ENCODE results near the gene LPO.

DNA sequence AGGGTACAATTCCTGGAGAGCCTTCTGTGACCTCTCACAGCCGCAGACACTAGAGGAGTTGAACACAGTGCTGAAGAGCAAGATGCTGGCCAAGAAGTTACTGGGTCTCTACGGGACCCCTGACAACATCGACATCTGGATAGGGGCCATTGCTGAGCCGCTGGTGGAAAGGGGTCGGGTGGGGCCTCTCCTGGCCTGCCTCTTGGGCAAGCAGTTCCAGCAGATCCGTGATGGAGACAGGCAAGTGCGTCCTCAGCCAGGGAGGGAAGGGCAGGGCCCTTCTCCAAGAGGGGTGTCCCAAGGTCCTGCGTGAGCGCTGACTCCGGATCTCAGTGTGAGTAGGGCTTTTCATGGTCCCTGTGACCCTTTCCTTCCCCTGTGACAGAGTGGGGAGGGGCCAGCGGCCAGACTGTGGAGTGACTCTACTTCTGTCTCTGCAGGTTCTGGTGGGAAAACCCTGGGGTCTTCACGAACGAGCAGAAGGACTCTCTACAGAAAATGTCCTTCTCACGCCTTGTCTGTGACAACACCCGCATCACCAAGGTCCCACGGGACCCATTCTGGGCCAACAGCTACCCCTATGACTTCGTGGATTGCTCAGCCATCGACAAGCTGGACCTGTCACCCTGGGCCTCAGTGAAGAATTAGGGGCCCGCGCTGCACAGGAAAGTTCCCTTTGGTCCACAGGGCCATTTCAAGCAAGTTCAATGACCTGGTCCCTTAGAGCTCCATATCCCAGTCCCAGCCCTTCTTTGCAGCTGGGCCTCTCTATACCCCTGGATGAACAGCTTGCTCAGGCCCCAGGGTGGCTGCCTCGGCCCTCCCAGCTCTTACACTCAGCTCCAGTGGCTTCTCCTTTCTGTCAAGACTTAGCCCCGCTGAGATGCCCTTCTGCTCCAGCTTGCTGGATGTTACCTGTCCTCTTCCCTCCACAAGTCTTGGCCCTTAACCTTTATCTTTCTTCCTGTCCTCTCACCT, 29.3 kb downstream of the LPO start:
- no peak for TF ChIP-seq ZFP30 (CRISPR knock-in tag; IDR thresholded peaks at IDR 0.05; ENCODE audit: borderline replicate concordance)
- TF ChIP-seq, protein P1, sequence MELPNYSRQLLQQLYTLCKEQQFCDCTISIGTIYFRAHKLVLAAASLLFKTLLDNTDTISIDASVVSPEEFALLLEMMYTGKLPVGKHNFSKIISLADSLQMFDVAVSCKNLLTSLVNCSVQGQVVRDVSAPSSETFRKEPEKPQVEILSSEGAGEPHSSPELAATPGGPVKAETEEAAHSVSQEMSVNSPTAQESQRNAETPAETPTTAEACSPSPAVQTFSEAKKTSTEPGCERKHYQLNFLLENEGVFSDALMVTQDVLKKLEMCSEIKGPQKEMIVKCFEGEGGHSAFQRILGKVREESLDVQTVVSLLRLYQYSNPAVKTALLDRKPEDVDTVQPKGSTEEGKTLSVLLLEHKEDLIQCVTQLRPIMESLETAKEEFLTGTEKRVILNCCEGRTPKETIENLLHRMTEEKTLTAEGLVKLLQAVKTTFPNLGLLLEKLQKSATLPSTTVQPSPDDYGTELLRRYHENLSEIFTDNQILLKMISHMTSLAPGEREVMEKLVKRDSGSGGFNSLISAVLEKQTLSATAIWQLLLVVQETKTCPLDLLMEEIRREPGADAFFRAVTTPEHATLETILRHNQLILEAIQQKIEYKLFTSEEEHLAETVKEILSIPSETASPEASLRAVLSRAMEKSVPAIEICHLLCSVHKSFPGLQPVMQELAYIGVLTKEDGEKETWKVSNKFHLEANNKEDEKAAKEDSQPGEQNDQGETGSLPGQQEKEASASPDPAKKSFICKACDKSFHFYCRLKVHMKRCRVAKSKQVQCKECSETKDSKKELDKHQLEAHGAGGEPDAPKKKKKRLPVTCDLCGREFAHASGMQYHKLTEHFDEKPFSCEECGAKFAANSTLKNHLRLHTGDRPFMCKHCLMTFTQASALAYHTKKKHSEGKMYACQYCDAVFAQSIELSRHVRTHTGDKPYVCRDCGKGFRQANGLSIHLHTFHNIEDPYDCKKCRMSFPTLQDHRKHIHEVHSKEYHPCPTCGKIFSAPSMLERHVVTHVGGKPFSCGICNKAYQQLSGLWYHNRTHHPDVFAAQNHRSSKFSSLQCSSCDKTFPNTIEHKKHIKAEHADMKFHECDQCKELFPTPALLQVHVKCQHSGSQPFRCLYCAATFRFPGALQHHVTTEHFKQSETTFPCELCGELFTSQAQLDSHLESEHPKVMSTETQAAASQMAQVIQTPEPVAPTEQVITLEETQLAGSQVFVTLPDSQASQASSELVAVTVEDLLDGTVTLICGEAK (IDR thresholded peaks at IDR 0.05): no peak
- TF ChIP-seq, protein P1 (CRISPR knock-in tag; IDR thresholded peaks at IDR 0.05): no peak
- TF ChIP-seq FOXM1 (IDR thresholded peaks at IDR 0.05; ENCODE audit: low read depth): no peak
- TF ChIP-seq FOXM1 (CRISPR knock-in tag; IDR thresholded peaks at IDR 0.05; ENCODE audit: low read depth): no peak
- TF ChIP-seq ZNF184 (CRISPR knock-in tag; IDR thresholded peaks at IDR 0.05): no peak
- TF ChIP-seq, protein P2, sequence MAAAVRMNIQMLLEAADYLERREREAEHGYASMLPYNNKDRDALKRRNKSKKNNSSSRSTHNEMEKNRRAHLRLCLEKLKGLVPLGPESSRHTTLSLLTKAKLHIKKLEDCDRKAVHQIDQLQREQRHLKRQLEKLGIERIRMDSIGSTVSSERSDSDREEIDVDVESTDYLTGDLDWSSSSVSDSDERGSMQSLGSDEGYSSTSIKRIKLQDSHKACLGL (CRISPR knock-in tag; IDR thresholded peaks at IDR 0.05; ENCODE audit: borderline replicate concordance, poor library complexity, severe bottlenecking): no peak
- no peak for TF ChIP-seq ZNF12 (CRISPR knock-in tag; IDR thresholded peaks at IDR 0.05)
- no peak for TF ChIP-seq MAFF (IDR thresholded peaks at IDR 0.05; ENCODE audit: low read length)
- TF ChIP-seq FOXP1 (CRISPR knock-in tag; IDR thresholded peaks at IDR 0.05): no peak
- TF ChIP-seq NFE2L1 (tag; IDR thresholded peaks at IDR 0.05; ENCODE audit: borderline replicate concordance, low read depth): no peak
- no peak for TF ChIP-seq ZBTB7A (IDR thresholded peaks at IDR 0.05; ENCODE audit: borderline replicate concordance, control insufficient read depth, low read depth, low read length)
- TF ChIP-seq, protein P3, sequence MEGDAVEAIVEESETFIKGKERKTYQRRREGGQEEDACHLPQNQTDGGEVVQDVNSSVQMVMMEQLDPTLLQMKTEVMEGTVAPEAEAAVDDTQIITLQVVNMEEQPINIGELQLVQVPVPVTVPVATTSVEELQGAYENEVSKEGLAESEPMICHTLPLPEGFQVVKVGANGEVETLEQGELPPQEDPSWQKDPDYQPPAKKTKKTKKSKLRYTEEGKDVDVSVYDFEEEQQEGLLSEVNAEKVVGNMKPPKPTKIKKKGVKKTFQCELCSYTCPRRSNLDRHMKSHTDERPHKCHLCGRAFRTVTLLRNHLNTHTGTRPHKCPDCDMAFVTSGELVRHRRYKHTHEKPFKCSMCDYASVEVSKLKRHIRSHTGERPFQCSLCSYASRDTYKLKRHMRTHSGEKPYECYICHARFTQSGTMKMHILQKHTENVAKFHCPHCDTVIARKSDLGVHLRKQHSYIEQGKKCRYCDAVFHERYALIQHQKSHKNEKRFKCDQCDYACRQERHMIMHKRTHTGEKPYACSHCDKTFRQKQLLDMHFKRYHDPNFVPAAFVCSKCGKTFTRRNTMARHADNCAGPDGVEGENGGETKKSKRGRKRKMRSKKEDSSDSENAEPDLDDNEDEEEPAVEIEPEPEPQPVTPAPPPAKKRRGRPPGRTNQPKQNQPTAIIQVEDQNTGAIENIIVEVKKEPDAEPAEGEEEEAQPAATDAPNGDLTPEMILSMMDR (IDR thresholded peaks at IDR 0.05 in 2 of 3, conservative IDR thresholded peaks at IDR 0.05 in 1 of 3; ENCODE audit: insufficient read depth in 2 of 3, low read depth in 1 of 3, low read length in 3 of 3): no peak
- TF ChIP-seq, protein P4, sequence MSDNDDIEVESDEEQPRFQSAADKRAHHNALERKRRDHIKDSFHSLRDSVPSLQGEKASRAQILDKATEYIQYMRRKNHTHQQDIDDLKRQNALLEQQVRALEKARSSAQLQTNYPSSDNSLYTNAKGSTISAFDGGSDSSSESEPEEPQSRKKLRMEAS (CRISPR knock-in tag; IDR thresholded peaks at IDR 0.05): no peak

All from K562 (cell line).